GM12878 (cell line): ENCODE measurements around the gene GLOD5. TPM values are rescaled to one million over a fixed set of nuclear protein-coding genes. Genes with fewer than 3 reads are reported as not detected.

ENCODE experiments used
- ATAC-seq: fragments of 200-7000 bp; cut with Tn5 transposase; 3 replicates; pipeline ENCODE4 v1.9.1; 2020; ENCODE audit warnings: mild to moderate bottlenecking, moderate library complexity
- BruUV-seq: library from RNA; stranded (reverse); fragments of 400-500 nt; replicated peaks from 2 replicates; lab custom pipeline; 2021; lab: Mats Ljungman, UMichigan
- CTCF ChIA-PET: fragments of 300-600 bp; sonication (Branson Sonifier 250); formaldehyde crosslinking; extraction: SDS; loops from one replicate; lab custom pipeline; 2021; ENCODE audit warnings: inconsistent platforms; lab: Yijun Ruan, JAX
- POLR2A ChIA-PET: fragments of 350-600 bp; formaldehyde crosslinking; extraction: SDS; loops from one replicate; lab custom pipeline; 2021; ENCODE audit warnings: inconsistent platforms; lab: Charles Lee
- RAD21 ChIA-PET: fragments of 300-600 bp; sonication (Branson Sonifier 250); formaldehyde crosslinking; loops from one replicate; lab custom pipeline; 2023; ENCODE audit warnings: antibody characterized with exemption; ENCODE audit not compliant: unreplicated experiment; lab: Charles Lee
- SMC1A ChIA-PET: fragments of 300-600 bp; sonication (Branson Sonifier 250); formaldehyde crosslinking; loops from one replicate; lab custom pipeline; 2023; ENCODE audit not compliant: unreplicated experiment, uncharacterized antibody; lab: Charles Lee
- DNase-seq: peaks from one replicate; pipeline ENCODE4 v3.0.0-alpha.2; 2011; ENCODE audit warnings: low read depth, low spot score
- FAIRE-seq: peaks from 3 replicates; lab custom pipeline; 2011; peaks lifted over from hg19 to GRCh38; lab: Jason Lieb, UNC
- H2AFZ ChIP-seq: 2 replicates; pipeline ENCODE4 v1.6.0; 2011; ENCODE audit warnings: low read depth, low read length, control low read depth; ENCODE audit not compliant: control insufficient read depth
- H3K27ac ChIP-seq: 2 replicates; pipeline ENCODE4 v1.5.1; 2011; ENCODE audit warnings: control low read depth; ENCODE audit not compliant: control insufficient read depth, insufficient read depth
- H3K27me3 ChIP-seq, 2 experiments: replicated peaks in 1 of 2; 2 replicates each; pipeline versions ENCODE4 v1.6.0 to v1.6.1; 2011; ENCODE audit warnings: low read length in 1 of 2; ENCODE audit not compliant: control insufficient read depth in 2 of 2, insufficient read depth in 2 of 2
- H3K36me3 ChIP-seq, 2 experiments: 2 replicates each; pipeline ENCODE4 v1.5.1; 2011; ENCODE audit warnings: low read length in 1 of 2; ENCODE audit not compliant: control insufficient read depth in 2 of 2, insufficient read depth in 2 of 2
- H3K4me1 ChIP-seq: 2 replicates; pipeline ENCODE4 v1.6.1; 2011; ENCODE audit warnings: mild to moderate bottlenecking, low read length, moderate library complexity, mixed read lengths; ENCODE audit not compliant: control insufficient read depth, insufficient read depth
- H3K4me2 ChIP-seq: 2 replicates; pipeline ENCODE4 v1.6.0; 2011; ENCODE audit warnings: control low read depth; ENCODE audit not compliant: control insufficient read depth, insufficient read depth
- H3K4me3 ChIP-seq: fragments of 200-600 bp; sonication (generic); 2 replicates; pipeline ENCODE4 v1.5.1; 2016
- H3K79me2 ChIP-seq: 2 replicates; pipeline ENCODE4 v1.6.0; 2011; ENCODE audit warnings: low read length; ENCODE audit not compliant: control insufficient read depth, insufficient read depth
- H3K9ac ChIP-seq: 2 replicates; pipeline ENCODE4 v1.8.0; 2011; ENCODE audit warnings: low read length, control low read depth, mixed read lengths; ENCODE audit not compliant: control insufficient read depth, insufficient read depth
- H3K9me3 ChIP-seq: replicated peaks from 3 replicates; pipeline ENCODE4 v1.5.1; 2011; ENCODE audit warnings: mild to moderate bottlenecking, low read length; ENCODE audit not compliant: control insufficient read depth, insufficient read depth
- H4K20me1 ChIP-seq: 2 replicates; pipeline ENCODE4 v1.6.0; 2011; ENCODE audit not compliant: control insufficient read depth, insufficient read depth
- DPF2 ChIP-seq: fragments of 450-650 bp; IDR thresholded peaks from 2 replicates; pipeline ENCODE4 v1.6.1; 2017; ENCODE audit warnings: mild to moderate bottlenecking
- ETV6 ChIP-seq, 2 experiments: fragments of 450-650 bp in 1 of 2; IDR thresholded peaks in 1 of 2; conservative IDR thresholded peaks in 1 of 2; 2 replicates each; pipeline ENCODE4 v1.6.1; 2014; ENCODE audit warnings: antibody characterized with exemption in 1 of 2, borderline replicate concordance in 1 of 2, low read depth in 1 of 2, mild to moderate bottlenecking in 1 of 2, moderate library complexity in 1 of 2
- PKNOX1 ChIP-seq: fragments of 450-650 bp; IDR thresholded peaks from 2 replicates; pipeline ENCODE4 v1.6.1; 2016; ENCODE audit warnings: mild to moderate bottlenecking
- SKIL ChIP-seq: fragments of 450-650 bp; IDR thresholded peaks from 2 replicates; pipeline ENCODE4 v1.6.1; 2017; ENCODE audit warnings: mild to moderate bottlenecking, low read depth, inconsistent platforms; ENCODE audit not compliant: poor library complexity, severe bottlenecking
- SMC3 ChIP-seq: IDR thresholded peaks from 2 replicates; pipeline ENCODE4 v1.6.1; 2011; ENCODE audit warnings: low read length, improper control_type of control experiment, borderline replicate concordance
- STAT3 ChIP-seq: IDR thresholded peaks from 2 replicates; pipeline ENCODE4 v1.6.1; 2011; ENCODE audit warnings: low read depth, low read length, improper control_type of control experiment
- TAF1 ChIP-seq: IDR thresholded peaks from 2 replicates; pipeline ENCODE4 v1.6.1; 2011; ENCODE audit warnings: mild to moderate bottlenecking, low read depth, low read length, borderline replicate concordance
- WGBS: methylation state at CpG from one replicate; pipeline ENCODE4 v1.1.6; 2016; ENCODE audit warnings: low lambda C conversion rate; ENCODE audit not compliant: insufficient replicate concordance, insufficient coverage; ENCODE audit errors: missing lambda C conversion rate; 5-methylcytosine and 5-hydroxymethylcytosine counted together
- in situ Hi-C: fragments of 300-500 bp; cut with MboI; formaldehyde crosslinking; loops from 9 replicates; pipeline ENCODE4 v1.14.3; 2018; ENCODE audit warnings: mixed read lengths
- intact Hi-C: fragments of 100-400 bp; cut with micrococcal nuclease; formaldehyde crosslinking; loops from one replicate; pipeline ENCODE4 v1.14.2; 2022; ENCODE audit not compliant: unreplicated experiment
- polyA plus RNA-seq, 11 experiments: library from polyadenylated mRNA; depleted of rRNA in 4 of 11; unstranded in 6 of 11; stranded (reverse) in 5 of 11; fragments of >200 nt; fragmentation: Nextera tagmentation in 4 of 11; fragmentation: Illumina TruSeq in 1 of 11; extraction: Ambion mirVana in 4 of 11; extraction: Trizol in 1 of 11; gene quantifications; 1 replicate in 1 of 11; 2 replicates in 10 of 11; pipeline versions ENCODE4 v1.2.1 to v1.2.3, GENCODE V29; 2011 to 2016; ENCODE audit warnings: inconsistent platforms in 2 of 11, missing spikeins in 2 of 11, low read depth in 1 of 11
- total RNA-seq, 4 experiments: library from RNA; depleted of rRNA in 3 of 4; stranded (reverse); fragments of >200 nt in 3 of 4; fragmentation: Illumina TruSeq in 1 of 4; extraction: Trizol in 1 of 4; gene quantifications; 2 replicates each; pipeline versions ENCODE4 v1.2.1 to v1.2.3, GENCODE V29; 2013 to 2021
- TF ChIP-seq, protein P1 (sequence below): fragments of 450-650 bp; IDR thresholded peaks from 2 replicates; pipeline ENCODE4 v1.6.1; 2018; ENCODE audit warnings: borderline replicate concordance, mild to moderate bottlenecking; ENCODE audit not compliant: partially characterized antibody
- TF ChIP-seq, protein P2 (sequence below): IDR thresholded peaks from 2 replicates; pipeline ENCODE4 v1.6.1; 2011; ENCODE audit warnings: mild to moderate bottlenecking, low read depth, low read length, moderate library complexity; ENCODE audit not compliant: insufficient replicate concordance

The GLOD5 gene
- total and polyA plus RNA-seq, 10 of the 15 experiments (the other 5 are each of a cell fraction or from before 2014, with no cell fraction given): not detected

DNA sequence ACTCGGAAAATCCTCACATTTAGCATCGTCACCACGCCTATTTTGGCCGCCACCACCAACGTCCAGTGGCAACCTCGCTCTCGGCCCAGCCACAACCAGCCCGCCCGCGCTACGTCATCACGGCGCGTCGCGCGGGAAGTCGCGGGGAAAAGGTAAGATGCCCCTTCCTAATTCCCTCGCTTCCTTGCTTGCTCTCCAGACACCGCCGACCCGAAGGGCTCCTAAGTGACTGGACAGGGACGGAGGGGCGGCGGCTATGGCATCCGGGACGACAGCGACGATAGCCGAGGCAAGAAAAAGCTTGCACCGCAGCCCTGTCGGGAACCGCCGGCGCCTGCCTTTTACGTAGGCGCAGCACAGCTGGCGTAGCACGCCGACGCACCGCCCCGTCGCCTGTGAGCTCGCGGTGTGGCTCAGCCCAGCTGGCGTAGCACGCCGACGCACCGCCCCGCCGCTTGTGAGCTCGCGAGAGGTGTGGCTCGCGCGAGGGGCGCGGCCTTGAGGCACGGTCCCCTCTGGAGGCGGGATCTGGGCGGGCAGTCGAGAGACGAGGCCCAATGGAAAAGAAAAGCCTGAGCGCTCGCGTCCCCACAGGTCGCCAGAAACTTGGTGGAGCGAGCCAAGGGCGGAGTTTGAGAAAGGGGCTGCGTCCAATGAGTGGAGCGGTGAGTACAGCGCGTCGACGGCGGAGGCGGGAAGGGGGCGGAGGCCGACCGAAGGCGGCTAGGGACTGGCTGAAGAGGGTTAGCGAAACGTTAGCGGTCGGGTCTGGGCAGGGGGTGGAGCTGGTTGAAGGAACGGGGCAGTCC is 39.9 kb downstream of the GLOD5 start, which contains the start of gene HDAC6 (continued):
- TF ChIP-seq DPF2 (no peak), SMC3 (no peak), STAT3 (no peak)

- intact Hi-C loops (loop anchor here (5.0 kb wide), 4 partner anchors 105 to 240 kb away; partner anchors contain the start of genes OTUD5, SUV39H1 and TFE3), in situ Hi-C loops (loop anchor here (10.0 kb wide), 1 partner anchor 383 kb away; the partner anchor contains the start of gene PRICKLE3)
- ChIA-PET CTCF (interaction anchor here (0.7 to 1.0 kb wide), 4 partner anchors 65 to 277 kb away, joined by 3 to 4 read pairs (median 3); partner anchors contain the start of gene WDR45), SMC1A (interaction anchor here (1.0 to 1.5 kb wide), 4 partner anchors 13 to 144 kb away, joined by 3 to 4 read pairs (median 4); no protein-coding TSS in a partner anchor), POLR2A (interaction anchor here (0.9 to 1.9 kb wide), 10 partner anchors 65 to 200 kb away, joined by 3 to 10 read pairs (median 5); partner anchors contain the start of genes GRIPAP1, OTUD5, PQBP1 and TIMM17B), RAD21 (interaction anchor here (0.6 to 1.7 kb wide), 4 partner anchors 96 to 156 kb away, joined by 3 to 7 read pairs (median 6); partner anchors contain the start of genes PQBP1 and TIMM17B)
- 32% methylated on average over 39 of the region's 40 CpGs for WGBS
- Histone ChIP-seq H2AFZ (peak overlapping the region; percentile 74), H3K9ac (peak overlapping the region; percentile 86), H3K4me2 (peak overlapping the region; percentile 66), H3K27ac (peak overlapping the region; percentile 93), H3K4me1 (no peaks in the 10 kb centered on the region), H3K4me3 (peak overlapping the region; percentile 62), H3K79me2 (no peaks in the 10 kb centered on the region; the same call in none of the 2 replicates), H3K36me3 (peaks cover 0 to 3% of the 10 kb centered on the region in 2 experiments; a peak in 1 of 4 replicates), H3K9me3 (no peaks in the 10 kb centered on the region), H3K27me3 (no peaks in the 10 kb centered on the region), H4K20me1 (no peaks in the 10 kb centered on the region)
- BruUV-seq: TSS peak; percentile 85
- no peak for FAIRE-seq
- DNase-seq: peak; percentile 40
- ATAC-seq: peak; percentile 80
- TF ChIP-seq PKNOX1 (peak; percentile 28; the same call in 1 of the 2 replicates), TAF1 (no peak), ETV6 (conservative IDR thresholded peaks at IDR 0.05 in 1 of 2, IDR thresholded peaks at IDR 0.05 in 1 of 2; ENCODE audit: borderline replicate concordance in 1 of 2, low read depth in 1 of 2) (no peak), SKIL (no peak)
- TF ChIP-seq, protein P1, sequence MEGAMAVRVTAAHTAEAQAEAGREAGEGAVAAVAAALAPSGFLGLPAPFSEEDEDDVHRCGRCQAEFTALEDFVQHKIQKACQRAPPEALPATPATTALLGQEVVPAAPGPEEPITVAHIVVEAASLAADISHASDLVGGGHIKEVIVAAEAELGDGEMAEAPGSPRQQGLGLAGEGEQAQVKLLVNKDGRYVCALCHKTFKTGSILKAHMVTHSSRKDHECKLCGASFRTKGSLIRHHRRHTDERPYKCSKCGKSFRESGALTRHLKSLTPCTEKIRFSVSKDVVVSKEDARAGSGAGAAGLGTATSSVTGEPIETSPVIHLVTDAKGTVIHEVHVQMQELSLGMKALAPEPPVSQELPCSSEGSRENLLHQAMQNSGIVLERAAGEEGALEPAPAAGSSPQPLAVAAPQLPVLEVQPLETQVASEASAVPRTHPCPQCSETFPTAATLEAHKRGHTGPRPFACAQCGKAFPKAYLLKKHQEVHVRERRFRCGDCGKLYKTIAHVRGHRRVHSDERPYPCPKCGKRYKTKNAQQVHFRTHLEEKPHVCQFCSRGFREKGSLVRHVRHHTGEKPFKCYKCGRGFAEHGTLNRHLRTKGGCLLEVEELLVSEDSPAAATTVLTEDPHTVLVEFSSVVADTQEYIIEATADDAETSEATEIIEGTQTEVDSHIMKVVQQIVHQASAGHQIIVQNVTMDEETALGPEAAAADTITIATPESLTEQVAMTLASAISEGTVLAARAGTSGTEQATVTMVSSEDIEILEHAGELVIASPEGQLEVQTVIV: no peak
- TF ChIP-seq, protein P2, sequence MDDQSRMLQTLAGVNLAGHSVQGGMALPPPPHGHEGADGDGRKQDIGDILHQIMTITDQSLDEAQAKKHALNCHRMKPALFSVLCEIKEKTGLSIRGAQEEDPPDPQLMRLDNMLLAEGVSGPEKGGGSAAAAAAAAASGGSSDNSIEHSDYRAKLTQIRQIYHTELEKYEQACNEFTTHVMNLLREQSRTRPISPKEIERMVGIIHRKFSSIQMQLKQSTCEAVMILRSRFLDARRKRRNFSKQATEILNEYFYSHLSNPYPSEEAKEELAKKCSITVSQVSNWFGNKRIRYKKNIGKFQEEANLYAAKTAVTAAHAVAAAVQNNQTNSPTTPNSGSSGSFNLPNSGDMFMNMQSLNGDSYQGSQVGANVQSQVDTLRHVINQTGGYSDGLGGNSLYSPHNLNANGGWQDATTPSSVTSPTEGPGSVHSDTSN: no peak
These were observed 40.8 kb downstream of the GLOD5 start for GRCh38 chrX:48802089-48802904.
